D721Med (cell line): ENCODE results near the gene CRLF1.
"Not testable (repeated sequence)": the region's sequence is repeated elsewhere in the genome, so short reads cannot be mapped to it uniquely, and the experiment has no call there.

ENCODE experiments used
- DNase-seq: peaks from one replicate; pipeline ENCODE4 v3.0.0; 2011; ENCODE audit warnings: low spot score; ENCODE audit not compliant: insufficient read length
- FAIRE-seq: peaks from 2 replicates; lab custom pipeline; 2011; peaks lifted over from hg19 to GRCh38; lab: Jason Lieb, UNC
- TF ChIP-seq, protein P1 (sequence below): IDR thresholded peaks from 2 replicates; pipeline ENCODE4 v1.5.1; 2012; ENCODE audit warnings: mild to moderate bottlenecking, control low read depth; ENCODE audit not compliant: insufficient read depth; ENCODE audit errors: missing control alignments

CRLF1 gene

GRCh38 chr19:18594824-18595373, 11.7 kb downstream of the CRLF1 start:
- TF ChIP-seq, protein P1, sequence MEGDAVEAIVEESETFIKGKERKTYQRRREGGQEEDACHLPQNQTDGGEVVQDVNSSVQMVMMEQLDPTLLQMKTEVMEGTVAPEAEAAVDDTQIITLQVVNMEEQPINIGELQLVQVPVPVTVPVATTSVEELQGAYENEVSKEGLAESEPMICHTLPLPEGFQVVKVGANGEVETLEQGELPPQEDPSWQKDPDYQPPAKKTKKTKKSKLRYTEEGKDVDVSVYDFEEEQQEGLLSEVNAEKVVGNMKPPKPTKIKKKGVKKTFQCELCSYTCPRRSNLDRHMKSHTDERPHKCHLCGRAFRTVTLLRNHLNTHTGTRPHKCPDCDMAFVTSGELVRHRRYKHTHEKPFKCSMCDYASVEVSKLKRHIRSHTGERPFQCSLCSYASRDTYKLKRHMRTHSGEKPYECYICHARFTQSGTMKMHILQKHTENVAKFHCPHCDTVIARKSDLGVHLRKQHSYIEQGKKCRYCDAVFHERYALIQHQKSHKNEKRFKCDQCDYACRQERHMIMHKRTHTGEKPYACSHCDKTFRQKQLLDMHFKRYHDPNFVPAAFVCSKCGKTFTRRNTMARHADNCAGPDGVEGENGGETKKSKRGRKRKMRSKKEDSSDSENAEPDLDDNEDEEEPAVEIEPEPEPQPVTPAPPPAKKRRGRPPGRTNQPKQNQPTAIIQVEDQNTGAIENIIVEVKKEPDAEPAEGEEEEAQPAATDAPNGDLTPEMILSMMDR: no peak
- no peak for FAIRE-seq
- no peak for DNase-seq

DNA sequence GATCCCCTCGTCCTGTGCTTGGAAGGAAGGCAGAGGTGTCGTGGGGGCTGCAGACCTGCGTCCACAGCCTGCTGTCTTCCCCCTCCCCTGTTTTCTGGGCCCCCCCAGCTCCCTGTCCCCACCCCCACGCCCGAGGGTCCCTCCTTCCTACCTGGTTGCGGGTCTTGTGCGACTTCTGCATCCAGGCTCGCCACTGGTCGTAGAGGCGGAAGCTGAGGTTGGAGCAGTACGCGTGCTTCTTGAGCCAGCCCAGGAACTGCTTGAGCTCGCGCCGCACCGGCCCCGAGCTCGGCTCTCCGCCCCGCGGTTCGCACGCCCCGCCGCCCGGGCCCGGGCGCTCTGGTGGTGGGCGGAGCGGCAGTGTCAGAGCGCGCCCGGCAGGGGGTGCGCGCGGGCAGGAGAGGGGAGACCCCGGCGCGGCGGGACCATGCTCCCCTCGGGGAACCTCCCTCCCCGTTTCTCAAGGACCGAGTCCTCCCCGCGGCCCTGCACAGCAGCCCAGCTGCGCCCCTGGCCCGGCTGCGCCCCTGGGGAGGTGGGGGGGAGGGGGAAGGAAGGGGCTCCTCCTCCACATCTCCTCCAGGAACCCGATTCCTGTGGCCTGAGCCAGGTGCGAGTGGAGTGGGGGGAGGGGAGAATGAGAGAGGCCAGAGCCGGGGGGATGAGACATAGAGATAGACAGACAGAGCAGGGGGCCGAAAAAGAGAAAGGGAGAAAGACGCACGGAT, 12.3 kb downstream of the CRLF1 start:
- TF ChIP-seq, protein P1: peak; percentile 59
- FAIRE-seq (no peak), DNase-seq (no peak)

DNA sequence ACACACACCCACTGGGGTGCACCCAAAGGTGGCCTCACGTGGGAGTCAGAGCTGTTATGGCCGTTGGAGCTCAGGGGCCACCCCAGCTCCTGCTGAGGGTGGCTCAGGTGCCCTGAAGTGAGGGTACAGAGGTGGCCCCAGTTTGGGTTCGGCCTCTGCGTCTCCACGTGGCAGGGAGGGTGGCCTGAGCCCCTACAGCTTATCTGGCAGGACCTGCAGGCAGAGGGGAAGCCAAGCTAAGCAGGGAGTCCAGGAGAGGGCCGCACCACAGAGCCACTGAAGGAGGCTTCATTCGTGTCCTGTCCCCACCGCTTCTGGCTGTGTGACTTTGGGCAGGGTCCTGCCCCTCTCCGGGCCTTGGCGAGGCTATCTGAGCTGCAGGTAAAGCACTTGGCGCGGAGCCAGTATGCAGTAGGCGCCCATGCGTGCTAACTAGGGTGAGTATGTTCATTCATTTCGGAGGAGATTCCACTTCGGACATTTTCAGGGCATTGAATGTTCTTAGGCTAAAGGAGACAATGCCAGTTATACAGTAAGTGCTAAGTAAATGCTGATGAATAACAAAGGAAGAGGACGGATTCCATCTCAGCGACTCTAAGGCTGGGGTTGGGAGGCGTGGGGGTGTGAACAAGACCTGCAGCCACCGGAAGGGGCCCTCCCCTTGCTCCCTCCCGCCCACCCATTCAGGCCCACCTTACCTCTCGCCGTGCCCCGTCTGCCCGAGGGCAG, 13.1 kb downstream of the CRLF1 start:
- DNase-seq: no peak
- TF ChIP-seq, protein P1: no peak
- no peak for FAIRE-seq

DNA sequence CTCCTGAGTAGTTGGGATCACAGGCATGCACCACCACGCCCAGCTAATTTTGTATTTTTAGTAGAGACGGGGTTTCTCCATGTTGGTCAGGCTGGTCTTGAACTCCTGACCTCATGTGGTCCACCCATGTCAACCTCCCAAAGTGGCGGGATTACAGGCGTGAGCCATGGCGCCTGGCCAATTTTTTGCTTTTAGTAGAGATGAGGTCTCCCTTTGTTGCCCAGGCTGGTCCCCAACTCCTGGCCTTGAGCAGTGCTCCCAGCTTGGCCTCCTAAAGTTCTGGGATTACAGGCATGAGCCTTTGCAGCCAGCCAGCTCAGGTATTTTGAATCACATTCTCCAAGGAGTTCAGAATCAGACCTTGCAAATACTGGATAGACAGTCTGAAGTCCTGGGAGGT, 13.9 kb downstream of the CRLF1 start:
- not testable (repeated sequence) for FAIRE-seq, DNase-seq

- DNase-seq: no peak
- TF ChIP-seq, protein P1: no peak
- no peak for FAIRE-seq
Measured at GRCh38 chr19:18591735-18592385, 14.7 kb downstream of the CRLF1 start.

DNA sequence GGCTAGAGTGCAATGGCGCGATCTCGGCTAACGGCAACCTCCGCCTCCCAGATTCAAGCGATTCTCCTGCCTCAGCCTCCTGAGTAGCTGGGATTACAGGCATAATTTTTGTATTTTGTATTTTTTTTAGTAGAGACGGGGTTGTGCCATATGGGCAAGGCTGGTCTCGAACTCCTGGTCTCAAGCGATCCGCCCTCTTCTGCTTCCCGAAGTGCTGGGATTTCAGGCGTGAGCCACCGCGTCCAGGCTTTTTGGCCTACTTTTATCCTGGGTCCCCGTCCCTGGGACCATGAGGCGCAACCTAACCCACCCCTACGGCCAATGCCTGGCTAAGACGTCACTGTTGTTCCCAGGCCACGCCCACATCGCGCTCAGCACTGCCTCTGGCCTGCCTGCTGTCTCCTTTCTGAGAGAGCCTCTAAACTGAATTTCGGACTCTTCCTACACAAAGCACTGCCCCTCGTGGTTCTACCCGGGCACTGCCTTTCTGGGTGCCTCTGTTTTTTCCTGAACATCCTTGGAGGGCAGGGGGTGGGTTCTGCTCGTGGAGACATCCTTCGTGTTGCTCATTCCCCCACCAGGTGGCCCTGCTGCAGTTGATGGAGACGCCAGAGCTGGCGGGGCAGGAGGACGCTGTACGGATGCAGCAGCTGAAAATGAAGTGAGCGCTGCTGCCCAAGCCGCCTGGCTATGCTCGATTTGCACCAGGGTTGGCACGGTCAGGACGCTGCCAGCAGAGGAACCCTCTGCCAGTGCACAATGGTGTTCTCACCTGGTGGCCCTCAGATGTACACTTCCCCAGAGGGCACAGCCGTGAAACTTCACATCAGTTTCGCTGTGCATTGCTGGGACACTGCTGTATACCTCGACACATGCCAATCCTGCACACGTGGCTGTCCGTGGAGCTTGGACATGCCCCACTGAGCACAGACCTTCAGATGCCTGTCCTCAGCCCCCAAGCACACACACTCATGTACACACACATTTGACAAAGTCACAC, 16.0 kb downstream of the CRLF1 start:
- TF ChIP-seq, protein P1: peak; percentile 2
- peak; percentile 73 for DNase-seq
- no peak for FAIRE-seq
